HG02852 (cell line): ENCODE data around the gene ITGB7.

Experiments
- ATAC-seq: cut with Tn5 transposase; IDR thresholded peaks from one replicate; pipeline ENCODE4 v1.9.1; 2021; ENCODE audit warnings: mild to moderate bottlenecking, moderate library complexity; ENCODE audit not compliant: unreplicated experiment

Gene ITGB7

DNA sequence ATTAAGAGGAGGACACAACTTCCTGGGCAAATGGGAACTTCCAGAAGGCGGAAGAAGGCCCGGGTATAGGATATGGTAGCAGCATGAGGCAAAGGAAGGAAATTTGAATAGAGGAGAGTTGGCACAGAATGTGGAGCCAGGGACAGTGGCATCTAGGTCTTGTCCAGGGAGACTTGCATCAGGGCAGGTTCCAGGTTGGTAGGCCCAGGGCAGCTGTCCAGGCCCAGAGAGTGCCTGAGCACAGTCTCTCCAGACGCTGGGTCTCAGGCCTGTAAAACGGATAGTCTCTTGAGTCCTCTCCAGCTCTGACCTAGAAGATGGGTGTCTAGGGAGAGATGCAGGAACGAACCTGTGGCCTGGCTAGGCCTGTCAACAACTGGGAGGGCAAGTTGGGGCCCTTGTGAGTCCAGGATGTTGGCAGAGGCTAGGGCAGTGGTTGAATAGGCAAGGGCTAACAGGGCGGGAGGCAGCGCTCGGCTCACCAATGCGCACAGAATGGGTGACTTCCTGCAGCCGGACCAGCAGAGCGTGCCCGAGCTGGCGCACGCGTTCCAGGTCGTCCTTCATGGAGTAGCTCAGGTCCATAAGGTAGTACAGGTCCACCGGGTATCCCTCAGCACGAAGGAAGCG is 9.9 kb downstream of the ITGB7 start:
- ATAC-seq = no peak

DNA sequence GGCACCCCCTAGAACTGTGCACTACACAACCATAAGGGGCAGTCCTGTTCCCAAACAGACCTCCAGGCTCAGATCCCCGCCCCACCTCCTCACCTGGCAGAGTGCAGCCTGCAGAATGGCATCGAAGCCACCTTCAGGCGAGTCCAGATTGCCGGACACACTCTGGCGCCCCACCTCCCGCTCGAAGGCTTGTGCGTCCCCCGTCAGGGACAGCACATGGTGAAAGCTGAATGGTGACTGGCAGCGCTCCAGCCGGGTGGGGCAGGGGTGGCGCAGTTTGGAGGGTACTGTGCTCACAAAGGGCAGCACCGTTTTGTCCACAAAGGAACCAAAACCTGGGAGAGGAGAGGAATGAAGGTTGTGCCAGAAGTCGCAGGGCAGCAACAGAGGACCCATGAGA is 10.6 kb downstream of the ITGB7 start:
- ATAC-seq = no peak

- ATAC-seq = no peak
These were observed 11.3 kb downstream of the ITGB7 start for GRCh38 chr12:53195516-53196420.

DNA sequence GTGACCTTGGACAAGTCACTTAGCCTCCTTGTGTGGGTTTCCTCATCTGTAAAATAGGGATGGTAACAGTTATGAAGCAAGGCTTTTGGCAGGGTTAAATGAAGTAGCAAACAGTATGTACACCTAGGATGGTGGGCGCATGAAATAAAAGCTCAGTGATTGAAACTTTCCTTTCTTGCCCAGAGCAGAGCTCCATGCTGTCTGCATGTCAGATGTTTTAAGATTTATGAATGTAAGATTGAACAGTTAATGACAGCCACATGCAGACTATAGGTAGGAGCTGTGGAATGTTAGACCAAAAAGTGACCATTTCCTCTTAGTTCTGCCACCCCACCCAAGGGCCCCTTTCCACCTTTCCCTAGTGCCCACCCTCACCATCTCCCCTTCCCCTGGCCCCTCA is 12.1 kb downstream of the ITGB7 start:
- no peak for ATAC-seq

DNA sequence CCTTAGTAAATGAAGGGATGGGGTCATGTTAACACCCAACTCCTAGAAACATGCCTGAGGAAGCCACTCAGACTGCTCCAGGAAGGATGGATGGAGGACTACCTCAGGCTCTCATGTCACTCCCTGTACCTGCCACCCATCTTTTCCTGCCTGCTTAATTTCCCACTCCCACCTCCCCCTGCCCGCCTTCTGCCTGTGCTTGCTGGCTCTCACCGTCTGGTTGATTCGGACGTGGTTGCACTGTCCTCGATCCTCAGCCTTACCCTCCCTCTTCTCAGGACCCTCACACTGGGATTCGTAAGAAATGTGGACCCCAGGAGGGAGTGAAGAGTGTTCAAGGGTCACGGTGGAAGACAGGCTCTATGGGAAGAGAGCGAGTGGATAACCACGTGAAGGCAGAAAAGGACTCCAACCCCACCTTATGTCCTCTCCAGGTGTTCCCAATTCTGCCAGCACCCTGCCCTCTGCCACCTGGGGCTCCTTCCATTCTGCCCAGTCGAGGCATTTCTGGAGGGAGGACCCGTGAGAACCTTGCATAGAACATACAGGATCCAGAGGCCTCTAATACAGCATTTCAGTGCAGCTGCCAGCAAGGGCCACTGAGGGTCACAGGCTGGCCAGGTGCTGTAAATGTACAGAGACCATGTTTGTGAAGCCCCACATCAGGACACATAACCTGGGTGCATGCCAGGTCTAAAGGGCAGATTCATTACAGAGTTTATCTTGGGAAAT is 12.9 kb downstream of the ITGB7 start:
- no peak for ATAC-seq

DNA sequence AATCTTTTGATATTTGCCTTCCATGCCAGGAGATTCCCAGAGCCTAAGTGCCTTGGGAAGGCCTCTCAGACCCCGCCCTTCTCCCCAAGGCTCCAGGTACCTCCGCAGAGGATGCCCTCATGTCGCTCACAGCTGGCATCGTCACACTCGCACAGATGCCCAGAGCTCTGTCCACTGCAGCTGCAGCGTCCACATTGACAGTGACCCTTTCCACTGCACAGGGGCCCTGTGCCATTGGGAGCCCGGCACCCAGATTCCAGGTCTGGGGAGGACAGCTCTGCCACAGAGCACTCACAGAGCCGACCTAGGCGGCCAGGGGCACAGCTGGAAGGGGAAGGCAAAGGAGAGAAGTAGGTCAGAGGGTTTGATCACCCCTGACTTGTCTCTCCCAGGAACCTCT is 14.0 kb downstream of the ITGB7 start:
- ATAC-seq = no peak

DNA sequence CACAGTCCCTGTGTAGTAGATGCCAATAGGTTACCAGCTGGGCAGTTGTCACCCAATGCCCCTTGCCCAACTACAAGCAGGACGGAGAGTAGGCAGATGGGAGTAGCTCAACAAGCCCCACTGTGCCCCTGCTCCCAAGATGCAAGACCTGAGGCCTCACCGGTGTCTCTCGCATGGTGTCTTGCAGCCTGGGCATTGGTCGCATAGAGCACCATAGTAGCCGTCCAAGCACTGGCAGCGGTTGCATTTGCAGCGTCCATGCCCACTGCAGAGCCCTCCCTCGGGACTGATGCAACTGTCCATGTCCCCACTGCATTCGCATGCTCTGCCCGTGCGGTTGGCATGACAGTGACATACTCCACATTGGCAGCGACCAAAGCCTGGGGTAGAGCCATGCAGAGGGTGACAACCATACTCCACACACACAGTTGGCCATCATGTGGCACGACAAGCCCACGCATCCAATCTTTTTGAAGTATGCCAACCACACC is 14.5 kb downstream of the ITGB7 start:
- ATAC-seq = no peak

GRCh38 chr12:53191885-53192530 is 15.0 kb downstream of the ITGB7 start:
- ATAC-seq = no peak

- no peak for ATAC-seq
These were observed 15.8 kb downstream of the ITGB7 start for GRCh38 chr12:53191096-53191884.

DNA sequence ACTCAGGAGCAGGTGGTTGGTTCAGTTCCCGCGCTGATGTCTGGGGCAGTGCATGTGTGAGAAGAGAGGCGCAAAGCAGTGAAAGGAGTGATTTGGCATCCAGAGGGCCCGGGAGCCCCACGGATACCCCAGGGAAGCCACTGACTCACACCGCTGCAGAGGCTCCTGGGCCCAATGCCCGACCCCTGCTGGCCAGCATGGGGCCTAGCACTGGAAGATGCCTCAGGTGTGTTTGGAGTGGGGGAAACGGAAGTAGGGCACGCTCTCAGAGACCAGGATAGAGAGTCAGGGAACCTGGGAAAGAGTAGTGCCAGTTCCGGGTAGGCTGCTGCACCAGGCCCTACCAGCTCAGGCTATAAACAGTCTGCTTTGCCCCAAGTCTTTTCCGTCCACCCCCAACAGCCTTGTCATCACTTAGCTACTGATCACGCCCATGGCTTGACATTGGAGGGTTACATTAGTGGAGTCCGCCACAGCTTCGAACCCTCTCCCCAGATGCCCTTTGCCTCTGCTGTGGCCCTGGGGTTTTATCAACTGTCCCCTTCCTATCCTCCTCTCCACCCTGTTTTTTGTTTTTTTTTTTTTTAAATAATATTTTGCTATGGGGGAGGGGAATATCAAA is 16.8 kb downstream of the ITGB7 start:
- ATAC-seq = no peak

DNA sequence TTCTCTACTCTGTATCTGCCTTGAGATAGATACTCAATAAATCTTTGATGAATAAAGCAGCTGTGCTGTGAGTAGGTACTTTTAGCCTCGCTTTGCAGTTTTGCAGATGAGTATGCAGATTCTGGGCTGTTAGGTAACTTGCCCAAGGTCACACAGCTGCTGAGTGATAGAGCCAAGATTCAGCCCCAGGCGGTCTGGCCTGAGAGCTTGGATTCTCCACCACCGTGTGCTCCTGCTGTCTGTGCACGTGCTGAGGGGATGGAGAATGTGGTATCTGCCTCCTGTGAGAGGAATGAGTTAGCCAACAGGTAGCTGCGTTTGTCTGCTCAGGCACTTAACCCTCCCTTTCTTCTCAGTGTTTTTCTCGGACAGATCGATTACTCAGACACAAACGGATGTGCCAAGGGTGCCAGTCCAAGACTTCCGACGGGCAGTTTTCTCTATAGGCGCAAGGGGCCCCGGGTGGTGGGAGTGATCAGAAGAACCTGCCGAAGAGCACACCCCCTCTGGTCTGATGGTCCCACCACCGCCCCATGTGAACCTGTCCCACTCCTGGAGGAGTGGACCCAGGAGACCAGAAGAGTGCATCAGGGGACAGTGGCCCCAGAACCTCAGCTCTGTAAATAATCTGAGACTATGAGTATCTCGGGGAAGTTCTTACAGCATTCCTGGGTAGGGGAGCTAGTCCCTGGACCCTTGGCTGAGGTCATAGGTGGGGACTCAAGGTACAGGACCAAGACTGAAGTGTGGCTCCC is 19.7 kb downstream of the ITGB7 start:
- ATAC-seq = no peak

DNA sequence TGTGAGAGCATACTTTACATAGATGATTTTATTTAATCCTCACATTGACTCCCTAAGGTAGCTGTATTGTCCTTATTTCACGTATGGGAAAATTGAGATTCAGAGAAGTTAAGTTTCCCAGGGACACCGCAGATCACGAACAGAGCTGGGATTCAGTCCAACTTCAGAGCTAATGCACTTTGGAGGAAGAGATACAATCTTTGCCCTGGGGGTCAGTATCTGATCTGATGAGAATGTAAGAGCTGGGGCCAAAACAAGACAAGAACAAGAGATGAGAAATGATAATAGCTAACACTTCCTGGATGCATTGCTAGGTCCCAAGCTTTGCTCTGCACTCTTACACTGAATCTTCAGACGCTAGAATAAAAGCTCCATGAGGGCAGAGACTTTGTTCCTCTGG is 20.3 kb downstream of the ITGB7 start:
- ATAC-seq = no peak

DNA sequence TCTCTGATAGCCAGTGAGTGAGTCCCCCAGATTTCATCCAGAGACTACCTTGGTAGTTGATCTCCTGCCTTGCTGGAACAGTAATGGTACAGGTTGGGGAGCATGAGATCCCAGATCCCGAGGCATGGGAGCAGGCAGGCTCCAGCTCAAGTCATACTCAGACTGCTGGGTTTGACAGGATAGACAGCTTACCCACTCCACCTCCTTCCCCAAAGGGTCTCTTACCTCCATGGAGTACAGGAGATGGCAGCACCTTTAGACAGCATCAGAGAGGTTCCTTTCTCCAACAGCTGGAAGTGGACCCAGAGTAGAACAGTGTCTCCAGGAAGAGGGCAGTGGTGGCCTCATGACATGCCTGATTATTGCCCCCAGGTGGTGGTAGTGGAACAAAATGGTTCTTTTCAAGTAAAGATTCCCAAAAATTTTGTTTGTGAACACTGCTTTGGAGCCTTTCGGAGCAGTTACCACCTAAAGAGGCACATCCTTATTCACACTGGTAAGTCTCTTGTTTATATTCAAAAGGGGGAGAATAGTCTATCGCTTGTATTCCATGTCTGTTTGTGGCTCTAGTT is 21.4 kb downstream of the ITGB7 start:
- ATAC-seq = no peak

GRCh38 chr12:53184828-53185227 is 22.2 kb downstream of the ITGB7 start:
- no peak for ATAC-seq

DNA sequence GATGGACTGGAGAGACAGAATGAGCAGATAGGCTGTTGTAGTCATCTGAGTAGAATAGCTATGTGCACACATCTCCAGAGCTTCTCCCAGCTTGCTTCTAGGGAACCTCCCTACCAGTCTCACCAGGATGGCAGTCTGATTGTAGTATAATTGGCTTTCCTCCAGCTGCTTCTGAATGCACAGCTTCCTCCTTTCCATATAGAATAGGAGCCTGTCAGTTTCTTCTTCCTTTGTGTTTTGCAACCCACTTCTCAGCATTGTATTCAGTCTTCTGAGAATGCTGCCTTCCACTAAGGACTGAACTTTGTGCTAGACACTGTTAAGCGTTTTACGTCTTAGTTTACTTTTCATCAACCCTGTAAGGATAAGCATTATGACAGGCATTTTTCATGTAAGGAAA is 24.1 kb downstream of the ITGB7 start:
- no peak for ATAC-seq

- ATAC-seq = no peak
These were observed 25.1 kb downstream of the ITGB7 start for GRCh38 chr12:53181935-53182334.

- peak; percentile 50 for ATAC-seq
These were observed 26.0 kb downstream of the ITGB7 start for GRCh38 chr12:53180931-53181645.
